Posterior vena cava (tissue), 2 donors: ENCODE measurements around the gene CXorf58. TPM values are rescaled to one million over a fixed set of nuclear protein-coding genes. Genes with fewer than 3 reads are reported as not detected.
"Not testable (repeated sequence)": the region's sequence is repeated elsewhere in the genome, so short reads cannot be mapped to it uniquely, and the experiment has no call there.

Source experiments
- DNase-seq: peaks from one replicate; pipeline ENCODE4 v3.0.0-alpha.2; 2020; ENCODE audit warnings: low spot score
- intact Hi-C, 2 donors: fragments of 100-400 bp; cut with DNase I; formaldehyde crosslinking; loops; one replicate each; pipeline versions ENCODE4 v1.14.1 to v1.14.2; 2022 to 2023
- total RNA-seq, 2 donors: library from RNA; stranded (reverse); fragmentation: NEBNext Ultra II Directional; extraction: Animal tissue kit (Norgen Biotek cat#: 25700); gene quantifications; one replicate each; pipeline ENCODE4 v1.2.1, GENCODE V29; 2021
- donor health status: DM: yes; HTN: yes; CAD: no.
- donor health status: DM: yes; HTN: yes; CAD: no.

CXorf58 gene
- total RNA-seq, 2 donors from 2014 or later: 0.24 TPM; not detected in 1

DNA sequence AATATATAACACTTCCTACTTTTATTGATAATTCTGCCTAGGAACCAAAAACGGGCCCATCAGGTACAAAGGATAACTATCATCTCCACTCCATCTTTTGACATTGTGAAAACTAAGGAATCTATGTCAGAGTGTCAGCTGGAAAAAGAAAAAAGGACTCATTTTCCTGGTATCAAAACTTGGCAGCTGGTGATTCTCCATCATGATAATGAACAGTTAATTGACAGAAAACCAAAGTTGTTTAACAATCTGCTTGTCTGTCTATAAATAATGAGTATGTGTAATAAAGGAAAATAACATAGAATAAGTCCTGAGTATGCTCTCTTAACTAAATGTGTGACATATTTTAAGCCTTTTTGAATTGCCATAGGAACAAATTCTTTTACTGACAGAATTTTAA is 31.4 kb downstream of the CXorf58 start:
- intact Hi-C loops: no loop called here

GRCh38 chrX:23944234-23944633 is 36.4 kb downstream of the CXorf58 start:
- intact Hi-C loops: no loop called here
- DNase-seq: no peak

More for the DNA sequence above, 31.4 kb downstream of the CXorf58 start:
- DNase-seq: no peak

DNA sequence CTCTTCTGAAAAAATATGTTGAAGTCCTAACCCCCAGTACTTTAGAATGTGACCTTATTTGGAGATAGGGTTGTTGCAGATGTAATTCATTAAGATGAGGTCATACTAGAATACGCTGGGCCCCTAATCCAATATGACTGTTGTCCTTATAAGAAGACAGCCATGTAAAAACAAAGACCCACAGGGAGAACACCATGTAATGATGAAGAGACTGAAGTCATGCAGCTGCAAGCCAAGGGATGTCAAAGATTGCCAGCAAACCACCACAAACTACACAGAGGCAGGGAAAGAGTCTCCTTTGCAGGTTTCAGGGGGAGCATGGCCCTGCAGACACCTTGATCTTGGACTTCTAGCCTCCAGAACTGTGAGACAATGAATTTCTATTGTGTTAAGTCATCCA is 37.4 kb downstream of the CXorf58 start:
- no peak for DNase-seq
- intact Hi-C loops: no loop called here

GRCh38 chrX:23952391-23952790 is 44.6 kb downstream of the CXorf58 start:
- intact Hi-C loops: no loop called here
- DNase-seq: no peak

DNA sequence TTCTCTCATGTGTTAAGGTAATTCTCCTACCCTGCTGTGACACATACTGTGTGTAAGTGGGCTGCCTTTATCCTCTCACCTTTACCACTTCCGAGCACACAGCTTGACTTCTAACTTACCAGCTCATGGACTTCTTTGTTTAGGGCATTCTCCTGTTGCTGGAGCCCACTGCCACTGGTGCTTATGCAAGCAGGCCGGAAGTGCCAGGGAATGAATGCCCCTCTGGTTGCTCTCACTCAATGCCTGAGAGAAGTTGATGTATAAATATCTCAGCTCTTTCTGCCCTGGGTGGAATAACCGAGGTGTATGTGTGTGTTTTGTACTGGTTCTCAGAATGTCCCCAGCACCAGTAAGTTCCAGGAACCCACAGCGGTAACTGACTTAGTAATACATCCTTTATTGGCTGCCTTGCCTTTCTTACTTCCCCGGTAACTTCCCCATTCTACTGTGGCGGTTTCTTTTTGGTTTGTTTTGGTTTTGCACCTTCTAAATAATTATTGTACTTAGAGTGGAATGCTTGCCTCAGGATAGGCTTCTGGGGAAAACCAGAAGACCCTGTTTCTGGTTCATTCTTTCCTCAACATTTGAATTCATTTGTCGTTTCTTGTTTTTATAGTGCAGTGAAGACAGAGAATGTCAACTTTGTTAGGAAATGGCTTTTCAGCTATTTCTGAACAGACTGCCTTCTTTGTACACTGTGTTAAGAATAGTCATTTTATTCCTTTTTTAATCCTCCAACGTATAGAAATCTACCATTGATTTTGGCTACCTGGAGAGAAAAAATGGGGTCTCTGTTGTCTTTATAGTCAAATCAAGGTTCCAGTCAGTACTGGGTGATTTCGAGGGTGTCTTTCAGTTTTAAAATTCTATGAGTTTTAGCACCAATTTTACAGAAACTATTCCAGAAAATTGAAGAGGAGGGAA is 45.4 kb downstream of the CXorf58 start:
- no peak for DNase-seq
- intact Hi-C loops: no loop called here

DNA sequence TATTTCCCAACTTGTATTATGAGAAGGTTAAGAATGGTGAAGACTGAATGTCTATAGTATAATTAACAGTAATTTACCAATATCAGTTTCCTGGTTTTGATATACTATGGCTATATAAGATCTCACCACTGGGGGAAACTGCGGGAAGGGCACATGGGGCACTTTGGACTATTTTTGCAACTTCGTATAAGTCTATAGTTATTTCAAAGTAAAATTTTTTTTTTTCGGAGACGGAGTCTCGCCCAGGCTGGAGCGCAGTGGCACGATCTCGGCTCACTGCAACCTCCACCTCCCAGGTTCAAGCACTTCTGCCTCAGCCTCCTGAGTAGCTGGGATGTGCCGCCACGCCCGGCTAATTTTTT is 46.1 kb downstream of the CXorf58 start:
- DNase-seq: no peak
- intact Hi-C loops: no loop called here

DNA sequence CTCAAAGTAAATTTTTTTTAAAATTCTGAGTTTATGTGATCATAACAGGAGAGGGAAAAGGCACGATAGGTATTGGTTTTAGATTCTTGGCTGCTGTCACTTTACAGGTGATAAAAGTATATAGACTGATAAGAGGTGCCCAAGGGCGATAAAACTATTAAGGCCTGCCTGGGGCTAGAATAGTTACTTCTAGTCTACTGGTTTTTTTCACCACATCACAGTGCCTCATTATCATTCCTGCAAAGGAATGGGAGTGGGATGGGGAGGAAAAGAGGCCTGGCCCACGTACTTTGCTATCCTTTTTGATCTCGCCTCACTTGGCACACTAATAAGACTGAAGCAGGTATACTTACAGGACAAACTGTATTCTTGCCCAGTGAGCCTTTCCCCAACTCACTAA is 46.6 kb downstream of the CXorf58 start:
- no peak for DNase-seq
- intact Hi-C loops: no loop called here

- intact Hi-C loops: no loop called here
- no peak for DNase-seq
Observed at GRCh38 chrX:23959781-23960180, 52.0 kb downstream of the CXorf58 start.

GRCh38 chrX:23964191-23964590 is 56.4 kb downstream of the CXorf58 start:
- intact Hi-C loops: no loop called here

DNA sequence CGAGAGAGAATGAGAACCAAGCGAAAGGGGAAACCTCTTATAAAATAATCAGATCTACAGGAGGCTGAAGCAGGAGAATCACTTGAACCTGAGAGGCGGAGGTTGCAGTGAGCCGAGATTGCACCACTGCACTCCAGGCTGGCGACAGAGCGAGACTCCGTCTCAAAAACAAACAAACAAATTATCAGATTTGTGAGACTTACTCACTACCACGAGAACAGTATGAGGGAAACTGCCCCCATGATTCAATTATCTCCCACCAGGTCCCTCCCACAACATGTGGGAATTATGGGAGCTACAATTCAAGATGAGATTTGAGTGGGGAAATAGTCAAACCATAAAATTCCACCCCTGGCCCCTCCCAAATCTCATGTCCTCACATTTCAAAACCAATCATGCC is 57.8 kb downstream of the CXorf58 start:
- not testable (repeated sequence) for DNase-seq

More at GRCh38 chrX:23964191-23964590, 56.4 kb downstream of the CXorf58 start:
- no peak for DNase-seq

GRCh38 chrX:23978491-23978890 is 70.7 kb downstream of the CXorf58 start:
- DNase-seq: no peak
- intact Hi-C loops: no loop called here

More for the DNA sequence above, 57.8 kb downstream of the CXorf58 start:
- intact Hi-C loops: not testable (repeated sequence)

DNA sequence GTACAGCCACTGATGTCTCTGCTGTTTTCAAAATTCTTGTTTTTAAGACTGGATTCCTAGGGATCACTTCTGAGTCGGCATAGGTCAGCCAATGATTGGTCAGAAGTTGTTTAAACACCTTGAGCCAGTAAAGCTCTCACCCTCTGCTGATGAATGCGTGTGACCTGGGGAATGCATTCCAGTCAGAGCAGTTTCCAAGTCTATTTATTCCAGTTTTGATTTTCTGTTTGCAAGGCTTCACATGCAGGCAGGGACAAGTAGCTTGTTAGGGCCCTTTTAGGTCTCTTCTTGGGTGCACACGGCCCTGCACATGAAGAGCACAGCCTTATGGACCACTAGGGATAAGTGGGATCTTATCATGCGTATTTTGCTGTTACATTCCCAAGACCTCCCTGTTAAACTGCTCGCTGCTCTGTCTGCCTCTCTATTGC is 72.2 kb downstream of the CXorf58 start:
- intact Hi-C loops: no loop called here
- DNase-seq: no peak

DNA sequence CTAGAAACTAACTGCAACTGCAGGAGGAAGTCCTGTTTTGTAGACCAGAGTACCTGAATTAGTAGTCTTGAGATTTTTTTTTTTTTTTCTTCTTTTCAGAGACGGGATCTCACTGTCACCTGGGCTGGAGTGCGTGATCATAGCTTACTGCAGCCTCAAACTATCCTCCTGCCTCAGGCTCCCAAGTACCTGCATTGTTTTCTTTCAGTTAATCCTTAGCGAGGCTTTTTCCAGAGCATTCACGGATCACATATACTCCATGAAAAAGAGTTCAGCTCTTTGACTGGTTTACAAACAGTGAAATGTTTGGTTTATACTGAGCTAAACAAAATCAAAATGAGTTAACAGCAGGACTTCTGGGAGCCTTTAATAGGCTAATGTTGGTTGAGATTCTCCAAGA is 73.4 kb downstream of the CXorf58 start:
- intact Hi-C loops: no loop called here
- DNase-seq: no peak

DNA sequence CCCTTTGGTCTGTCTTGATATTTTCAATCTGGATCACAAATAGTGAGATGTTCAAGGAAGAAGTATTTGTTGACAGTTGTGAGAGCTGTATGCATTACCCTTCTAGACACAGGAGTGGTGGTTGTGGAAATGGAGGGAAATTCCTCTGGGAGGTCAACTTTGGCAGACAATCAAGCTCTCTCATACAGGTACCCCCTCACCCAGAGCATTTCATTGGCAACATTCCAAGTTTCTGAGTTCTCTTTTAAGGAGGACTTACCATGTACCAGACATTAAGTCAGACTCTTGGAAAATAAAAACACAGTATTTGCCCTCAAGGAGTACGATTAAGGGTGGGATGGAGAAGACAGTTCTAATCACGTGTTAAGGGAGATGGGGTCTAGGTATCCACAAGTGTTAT is 73.9 kb downstream of the CXorf58 start:
- intact Hi-C loops: no loop called here
- no peak for DNase-seq

DNA sequence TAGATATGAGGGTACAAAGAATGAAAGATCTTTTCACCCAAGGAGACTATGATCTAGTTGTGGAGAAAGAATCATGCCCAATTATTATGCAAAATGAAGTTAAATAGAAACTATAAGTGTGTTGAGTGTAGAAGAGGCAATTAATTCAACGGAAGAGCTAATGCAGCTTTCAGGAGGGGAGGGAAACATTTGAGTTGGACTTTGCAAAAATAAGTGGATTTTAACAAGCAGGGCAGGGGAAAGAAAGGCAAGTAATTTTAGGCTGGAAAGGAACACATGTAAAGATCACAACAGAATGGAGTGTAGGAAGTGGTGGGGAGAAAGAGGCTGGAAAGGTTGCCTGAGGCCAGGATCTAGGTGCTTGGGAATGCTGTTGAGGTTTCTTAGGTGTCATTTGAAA is 75.1 kb downstream of the CXorf58 start:
- intact Hi-C loops: no loop called here
- DNase-seq: no peak

Other genes with a start within 250 kb of the CXorf58 start
- 10 to 100 TPM; 87.8 to 91.9 TPM for gene PRDX4, start 240.5 kb upstream of the CXorf58 start, total RNA-seq
- gene ACOT9, start 164.7 kb upstream of the CXorf58 start, total RNA-seq: 10 to 100 TPM; 45.3 to 53.5 TPM
- 100 to 1,000 TPM; 154 to 192 TPM for gene SAT1, start 124.8 kb upstream of the CXorf58 start, total RNA-seq
- gene APOO, start 68 bp upstream of the CXorf58 start, total RNA-seq: 10 to 100 TPM; 13.7 to 13.9 TPM
- 1 to 10 TPM; 6.3 to 7.2 TPM for gene KLHL15, start 119.2 kb downstream of the CXorf58 start, total RNA-seq
- 100 to 1,000 TPM; 114 to 122 TPM for gene EIF2S3, start 146.9 kb downstream of the CXorf58 start, total RNA-seq
- 10 to 100 TPM; 67.6 to 69.9 TPM for gene ZFX, start 241.7 kb downstream of the CXorf58 start, total RNA-seq